Activated naive CD4-positive, alpha-beta T cell (primary cell): ENCODE measurements around the gene IL18R1.
A peak's percentile ranks its signal among the peaks of the same experiment; 100 is the strongest.

Experiments
- DNase-seq, 4 experiments: peaks; one replicate each; lab custom pipeline; 2025; lab: John Stamatoyannopoulos, UW

Gene IL18R1

DNA sequence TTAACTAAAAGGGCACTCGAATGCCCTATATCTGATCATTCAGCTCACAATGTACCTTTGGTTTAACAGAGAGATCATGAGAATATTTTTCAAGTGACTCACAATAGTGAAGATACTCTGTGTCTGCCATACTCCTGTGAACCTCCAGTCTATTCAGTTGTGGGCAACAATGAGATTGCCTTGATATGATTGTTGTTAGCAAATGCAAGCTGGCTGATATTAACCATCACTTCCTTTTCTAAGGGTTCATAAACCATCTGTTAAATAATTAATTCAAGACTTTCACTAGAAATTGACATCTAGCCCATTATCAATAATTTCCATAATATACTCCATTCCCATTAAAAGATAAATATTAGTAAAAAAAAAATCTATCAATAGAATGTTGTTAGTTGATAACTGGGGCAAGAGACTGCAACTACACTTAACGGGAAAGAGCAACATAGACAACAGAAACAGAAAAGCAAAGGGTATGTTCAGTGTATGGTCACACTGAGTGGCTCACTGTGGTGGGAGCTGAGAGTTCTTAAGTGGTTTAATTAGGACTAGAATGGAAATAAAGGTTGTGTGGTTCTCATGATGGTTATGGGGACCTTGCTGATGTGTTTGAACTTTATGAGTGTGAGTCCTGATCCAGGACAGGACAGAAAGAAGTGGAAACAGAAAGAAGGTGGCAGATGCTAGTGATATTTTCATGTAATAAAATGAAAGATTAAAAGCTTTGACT, 79.2 kb downstream of the IL18R1 start:
- DNase-seq = no peak

DNA sequence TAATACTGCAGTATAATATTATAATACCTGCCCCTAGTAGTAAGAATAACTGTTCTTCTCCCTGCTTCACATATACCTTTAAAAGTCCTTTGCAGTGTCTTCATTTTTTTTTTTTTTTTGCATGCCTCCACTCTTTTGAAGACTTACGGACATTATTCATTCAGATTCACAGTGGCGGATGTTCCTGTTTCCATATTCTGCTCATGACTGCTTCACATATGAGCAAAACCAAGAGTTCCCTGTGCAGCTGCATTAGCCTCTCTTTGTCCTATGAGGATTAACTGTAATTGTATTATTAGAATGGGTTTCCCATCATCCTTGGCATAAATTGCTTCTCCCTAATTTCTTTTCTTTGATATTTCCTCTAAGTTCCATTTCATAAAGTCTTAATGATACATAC, 80.1 kb downstream of the IL18R1 start:
- no peak for DNase-seq

GRCh38 chr2:102436323-102436722, 80.7 kb downstream of the IL18R1 start:
- DNase-seq = no peak

GRCh38 chr2:102437122-102437521, 81.5 kb downstream of the IL18R1 start:
- no peak for DNase-seq

DNA sequence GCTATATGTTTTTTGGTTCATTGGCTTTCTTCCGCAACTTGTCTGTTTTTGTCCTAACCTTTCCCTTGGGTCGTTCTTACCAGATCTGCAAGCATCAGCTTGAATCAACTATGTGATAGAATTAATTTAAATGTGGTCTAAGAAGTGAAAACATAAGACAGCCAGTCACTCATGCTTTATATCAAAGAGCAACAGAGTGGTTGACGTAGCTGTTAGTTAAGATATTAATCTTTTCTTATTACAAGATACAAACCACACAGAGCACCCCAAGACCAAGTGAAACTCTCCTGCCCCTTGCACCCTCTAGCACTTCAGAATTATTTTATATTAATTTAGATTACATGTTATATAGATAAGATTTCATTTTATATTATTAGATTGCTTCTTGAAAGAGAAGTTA, 82.5 kb downstream of the IL18R1 start:
- DNase-seq = no peak

- DNase-seq = no peak
Measured at GRCh38 chr2:102438578-102438977, 83.0 kb downstream of the IL18R1 start.

DNA sequence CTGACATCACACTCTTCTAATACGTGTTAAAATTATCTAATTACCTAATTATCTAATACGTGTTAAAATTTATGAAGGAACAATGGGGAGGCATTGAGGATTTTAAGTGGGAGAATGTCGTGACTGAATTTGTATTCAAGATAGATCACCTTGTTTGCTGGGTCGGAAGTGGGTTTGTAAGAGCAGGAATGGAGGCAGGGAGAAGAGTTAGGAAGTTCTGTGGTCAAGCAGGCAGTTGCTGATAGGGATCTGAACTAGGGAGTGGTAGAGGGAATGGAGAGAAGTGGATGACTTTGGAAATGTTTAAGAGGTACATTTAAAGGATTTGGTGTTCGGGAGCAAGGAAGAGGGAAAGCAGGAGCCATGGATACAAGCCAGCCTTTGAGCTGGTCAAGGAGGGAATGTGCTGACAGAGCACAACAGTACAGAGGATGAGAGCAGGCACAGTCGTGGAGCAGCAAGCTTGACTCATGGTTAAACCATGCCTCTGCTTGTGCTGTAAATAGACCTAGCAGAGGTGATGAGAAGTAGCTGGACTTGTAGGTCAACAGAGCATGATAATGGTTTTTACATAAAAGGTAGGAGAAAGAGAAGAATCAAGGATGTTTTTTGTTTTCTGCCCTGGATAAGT, 83.6 kb downstream of the IL18R1 start:
- no peak for DNase-seq

GRCh38 chr2:102442967-102443828, 87.6 kb downstream of the IL18R1 start:
- DNase-seq = peak in 1 of 4 experiments; percentile 2

DNA sequence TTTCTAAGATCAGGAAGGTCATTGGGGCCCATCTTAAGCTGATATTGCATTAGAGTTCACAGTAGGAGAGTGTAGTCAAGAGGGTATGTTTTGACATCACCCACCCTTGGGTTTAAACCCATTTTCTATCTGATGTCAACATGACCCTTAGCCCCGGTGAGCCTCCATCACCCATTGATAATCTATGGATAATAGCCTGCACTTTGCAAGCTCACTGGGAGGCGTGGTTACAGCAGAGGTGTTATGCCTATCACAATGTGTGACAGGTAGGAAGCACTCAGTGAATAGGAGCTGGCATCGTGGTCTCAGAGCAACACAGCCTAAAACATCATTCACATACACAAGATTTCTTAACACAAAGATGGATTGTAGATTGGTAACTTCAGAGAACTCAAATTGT, 88.6 kb downstream of the IL18R1 start:
- DNase-seq = no peak

- no peak for DNase-seq
Measured at GRCh38 chr2:102446936-102447335, 91.3 kb downstream of the IL18R1 start.
